ENCODE data around the gene STXBP3. TPM values are rescaled to one million over a fixed set of nuclear protein-coding genes. Genes with fewer than 3 reads are reported as not detected.

The STXBP3 gene
- total and polyA plus RNA-seq, 8 donors = 19.1 to 50.7 (median 26.6) TPM

- WGBS, 2 donors = 78 to 91% methylated on average over 6 of the region's 6 CpGs
- no peaks in the 10 kb centered on the region for H3K36me3 ChIP-seq
- no peak overlapping the region for H3K27ac ChIP-seq
- no peak for DNase-seq
- H3K9me3 ChIP-seq = no peaks in the 10 kb centered on the region
- no peak for TF ChIP-seq CTCF (IDR thresholded peaks at IDR 0.05)
- no peak for ATAC-seq
- H3K4me1 ChIP-seq = no peaks in the 10 kb centered on the region
- H3K27me3 ChIP-seq = no peaks in the 10 kb centered on the region
- intact Hi-C loops (cut with DNase I) = no loop called here
- H3K4me3 ChIP-seq = no peak overlapping the region
- no peak for FAIRE-seq
Observed at GRCh38 chr1:108845991-108846390, 99.5 kb downstream of the STXBP3 start.

GRCh38 chr1:108847494-108847893 is 101.0 kb downstream of the STXBP3 start:
- Histone ChIP-seq H3K27me3 (no peaks in the 10 kb centered on the region), H3K36me3 (no peaks in the 10 kb centered on the region), H3K27ac (no peak overlapping the region), H3K9me3 (no peaks in the 10 kb centered on the region), H3K4me1 (no peaks in the 10 kb centered on the region), H3K4me3 (no peak overlapping the region)
- no peak for FAIRE-seq
- no peak for ATAC-seq
- DNase-seq = no peak
- intact Hi-C loops (cut with DNase I) = no loop called here
- no peak for TF ChIP-seq CTCF (IDR thresholded peaks at IDR 0.05)
- WGBS, 2 donors = 85 to 100% methylated on average over 1 of the region's 1 CpG

GRCh38 chr1:108848806-108849205 is 102.3 kb downstream of the STXBP3 start:
- FAIRE-seq = no peak
- DNase-seq = no peak
- intact Hi-C loops (cut with DNase I) = no loop called here
- H3K27me3 ChIP-seq = no peaks in the 10 kb centered on the region
- no peak for ATAC-seq
- TF ChIP-seq CTCF (IDR thresholded peaks at IDR 0.05) = no peak
- no peaks in the 10 kb centered on the region for H3K4me1 ChIP-seq
- H3K36me3 ChIP-seq = no peaks in the 10 kb centered on the region
- no peak overlapping the region for H3K27ac ChIP-seq
- H3K9me3 ChIP-seq = no peaks in the 10 kb centered on the region
- H3K4me3 ChIP-seq = no peak overlapping the region

- H3K27me3 ChIP-seq = no peaks in the 10 kb centered on the region
- DNase-seq = no peak
- no peaks in the 10 kb centered on the region for H3K36me3 ChIP-seq
- no peaks in the 10 kb centered on the region for H3K9me3 ChIP-seq
- no peak for FAIRE-seq
- TF ChIP-seq CTCF (IDR thresholded peaks at IDR 0.05) = no peak
- intact Hi-C loops (cut with DNase I) = no loop called here
- no peak overlapping the region for H3K27ac ChIP-seq
- 83 to 86% methylated on average over 7 of the region's 7 CpGs for WGBS, 2 donors
- ATAC-seq = no peak
- no peak overlapping the region for H3K4me3 ChIP-seq
- no peaks in the 10 kb centered on the region for H3K4me1 ChIP-seq
Observed at GRCh38 chr1:108850929-108851328, 104.5 kb downstream of the STXBP3 start.

GRCh38 chr1:108851567-108851966 is 105.1 kb downstream of the STXBP3 start:
- TF ChIP-seq CTCF (IDR thresholded peaks at IDR 0.05) = no peak
- Histone ChIP-seq H3K27me3 (no peaks in the 10 kb centered on the region), H3K27ac (no peak overlapping the region), H3K4me1 (no peaks in the 10 kb centered on the region), H3K9me3 (no peaks in the 10 kb centered on the region), H3K36me3 (no peaks in the 10 kb centered on the region), H3K4me3 (no peak overlapping the region)
- FAIRE-seq (no peak), DNase-seq (no peak), ATAC-seq (no peak)
- 41 to 57% methylated on average over 4 of the region's 4 CpGs for WGBS, 2 donors
- intact Hi-C loops (cut with DNase I) = no loop called here
